Mammary epithelial cell (primary cell): ENCODE data around the gene MSLN.

Source experiments
- EZH2 ChIP-seq: IDR thresholded peaks from 2 replicates; pipeline ENCODE4 v1.6.1; 2012; ENCODE audit warnings: low read length, inconsistent platforms, borderline replicate concordance
- TF ChIP-seq, protein P1 (sequence below), 2 donors: IDR thresholded peaks in 1 of 2; conservative IDR thresholded peaks in 1 of 2; 2 replicates each; pipeline ENCODE4 v1.5.1; 2011 to 2012; ENCODE audit warnings: inconsistent platforms in 2 of 2, low read length in 2 of 2, mild to moderate bottlenecking in 2 of 2, control low read depth in 1 of 2, low read depth in 1 of 2; ENCODE audit not compliant: insufficient read depth in 1 of 2; ENCODE audit errors: extremely low read depth in 1 of 2

DNA sequence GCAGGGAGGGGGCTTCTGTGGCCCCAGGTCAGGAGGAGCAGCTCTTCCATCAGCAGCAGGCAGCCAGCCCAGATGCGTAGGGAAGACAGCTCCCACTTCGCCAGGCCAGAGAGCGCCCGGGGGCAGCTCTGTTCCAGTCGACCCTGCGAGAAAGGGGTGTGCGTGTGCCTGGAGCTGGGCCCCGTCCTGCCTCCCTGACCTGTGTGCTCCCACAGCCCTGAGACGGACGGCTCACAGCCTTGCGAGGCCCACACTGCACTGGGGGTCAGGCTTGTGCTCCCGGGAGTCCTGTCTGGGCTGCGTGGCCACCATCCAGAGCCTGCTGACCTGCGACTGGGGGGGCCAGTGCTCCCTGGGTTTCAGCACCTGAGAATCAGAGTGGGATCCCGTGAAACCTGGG lies 469 bp upstream of the MSLN start:
- TF ChIP-seq, protein P1, sequence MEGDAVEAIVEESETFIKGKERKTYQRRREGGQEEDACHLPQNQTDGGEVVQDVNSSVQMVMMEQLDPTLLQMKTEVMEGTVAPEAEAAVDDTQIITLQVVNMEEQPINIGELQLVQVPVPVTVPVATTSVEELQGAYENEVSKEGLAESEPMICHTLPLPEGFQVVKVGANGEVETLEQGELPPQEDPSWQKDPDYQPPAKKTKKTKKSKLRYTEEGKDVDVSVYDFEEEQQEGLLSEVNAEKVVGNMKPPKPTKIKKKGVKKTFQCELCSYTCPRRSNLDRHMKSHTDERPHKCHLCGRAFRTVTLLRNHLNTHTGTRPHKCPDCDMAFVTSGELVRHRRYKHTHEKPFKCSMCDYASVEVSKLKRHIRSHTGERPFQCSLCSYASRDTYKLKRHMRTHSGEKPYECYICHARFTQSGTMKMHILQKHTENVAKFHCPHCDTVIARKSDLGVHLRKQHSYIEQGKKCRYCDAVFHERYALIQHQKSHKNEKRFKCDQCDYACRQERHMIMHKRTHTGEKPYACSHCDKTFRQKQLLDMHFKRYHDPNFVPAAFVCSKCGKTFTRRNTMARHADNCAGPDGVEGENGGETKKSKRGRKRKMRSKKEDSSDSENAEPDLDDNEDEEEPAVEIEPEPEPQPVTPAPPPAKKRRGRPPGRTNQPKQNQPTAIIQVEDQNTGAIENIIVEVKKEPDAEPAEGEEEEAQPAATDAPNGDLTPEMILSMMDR (conservative IDR thresholded peaks at IDR 0.05 in 1 of 2, IDR thresholded peaks at IDR 0.05 in 1 of 2; ENCODE audit: extremely low read depth in 1 of 2, insufficient read depth in 1 of 2, low read depth in 1 of 2, low read length in 2 of 2) = no peak
- no peak for TF ChIP-seq EZH2
